GM21825 (cell line): ENCODE measurements around the gene KRTAP20-1.

Experiments used
- ATAC-seq: cut with Tn5 transposase; IDR thresholded peaks from one replicate; pipeline ENCODE4 v1.9.1; 2021; ENCODE audit warnings: mild to moderate bottlenecking, moderate library complexity; ENCODE audit not compliant: unreplicated experiment

The KRTAP20-1 gene

GRCh38 chr21:30642564-30642963 lies 26.3 kb downstream of the KRTAP20-1 start, which contains the start of gene KRTAP20-3:
TSS of gene KRTAP20-3 (plus strand) at chr21:30642864.
- no peak for ATAC-seq

- no peak for ATAC-seq
Observed at GRCh38 chr21:30646904-30647414, 30.7 kb downstream of the KRTAP20-1 start.

- no peak for ATAC-seq
Observed at GRCh38 chr21:30652891-30653290, 36.7 kb downstream of the KRTAP20-1 start.
